GM23248 (cell line): ENCODE results near the gene ZNF226.

Experiments used
- EZH2 ChIP-seq: fragments of 200-600 bp; sonication (generic); IDR thresholded peaks from 2 replicates; pipeline ENCODE4 v1.6.1; 2018; ENCODE audit warnings: antibody characterized with exemption, mild to moderate bottlenecking; ENCODE audit not compliant: insufficient read depth, poor library complexity, severe bottlenecking
- EZH2phosphoT487 ChIP-seq: fragments of 200-600 bp; sonication (generic); IDR thresholded peaks from 2 replicates; pipeline ENCODE4 v1.6.1; 2018; ENCODE audit warnings: antibody characterized with exemption, moderate library complexity, mild to moderate bottlenecking, low read depth; ENCODE audit not compliant: insufficient read depth

DNA sequence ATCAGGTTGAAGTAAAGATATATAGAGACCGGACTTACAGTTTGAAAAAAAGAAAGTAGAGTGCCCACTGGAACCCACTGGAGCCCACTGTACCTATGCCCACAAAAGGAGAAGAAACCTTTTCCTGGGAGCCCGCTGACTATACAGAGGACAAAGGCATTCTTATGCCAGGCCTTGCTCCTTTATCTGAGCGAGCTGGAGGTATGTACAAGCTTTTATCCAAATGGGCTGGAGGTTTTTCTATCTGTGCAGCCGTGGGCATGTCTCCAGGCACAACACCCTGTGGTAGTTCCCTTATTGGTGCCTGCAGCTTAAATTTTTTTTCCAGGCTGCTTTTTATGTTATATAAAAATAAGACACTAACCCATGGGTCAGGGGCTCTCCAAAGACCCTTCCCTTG, 15.1 kb upstream of the ZNF226 start:
- TF ChIP-seq EZH2 (no peak), EZH2phosphoT487 (no peak)
